ENCODE results near the gene PARL. TPM values are rescaled to one million over a fixed set of nuclear protein-coding genes. Genes with fewer than 3 reads are reported as not detected.

Gene PARL
- total and polyA plus RNA-seq, 2 of the 13 experiments (the other 11 are each of a cell fraction or from before 2014, with no cell fraction given) = 46.3 to 58.6 TPM

DNA sequence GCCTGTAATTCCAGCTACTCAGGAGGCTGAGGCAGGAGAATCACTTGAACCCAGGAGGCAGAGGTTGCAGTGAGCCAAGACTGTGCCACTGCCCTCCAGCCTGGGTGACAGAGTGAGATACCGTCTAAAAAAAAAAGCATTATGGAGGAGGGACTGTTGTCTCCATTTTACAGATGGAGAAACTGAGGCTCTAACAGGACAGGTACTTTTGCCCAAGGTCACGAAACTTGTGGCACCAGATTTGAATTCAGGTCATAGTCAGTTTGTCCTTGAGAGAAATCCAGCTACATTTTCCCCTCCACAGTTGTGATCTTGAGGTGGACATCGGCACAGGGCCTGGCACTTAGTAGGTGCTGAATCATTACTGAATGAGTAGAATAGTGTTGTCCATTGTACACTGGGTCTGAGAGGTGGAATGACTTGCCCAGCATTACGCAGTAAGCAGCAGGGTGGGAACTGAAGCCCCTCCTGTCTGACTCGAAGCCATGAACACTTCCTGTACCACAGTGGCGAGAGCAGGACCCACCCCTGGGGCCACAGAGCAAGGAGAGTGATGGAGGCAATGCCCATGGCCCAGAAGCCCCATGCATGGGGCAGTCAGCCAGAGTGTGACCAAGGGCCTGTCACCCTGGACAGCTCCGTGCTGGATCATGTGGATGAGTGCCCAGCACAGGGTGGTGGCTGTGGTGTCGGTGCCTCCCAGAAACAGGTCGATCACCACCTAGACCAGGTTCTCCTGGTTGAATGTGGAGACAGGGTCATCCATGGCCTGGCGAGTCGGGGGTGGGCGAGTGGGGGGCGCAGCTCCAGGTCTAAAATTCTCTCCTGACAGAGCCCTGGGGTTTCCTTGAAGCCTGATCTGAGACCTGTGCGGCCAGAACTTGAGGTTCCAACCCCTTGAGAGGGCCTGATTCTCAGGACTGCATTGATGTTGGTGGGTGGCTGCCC is 20.4 kb upstream of the PARL start (continued):
- TF ChIP-seq, protein P1, sequence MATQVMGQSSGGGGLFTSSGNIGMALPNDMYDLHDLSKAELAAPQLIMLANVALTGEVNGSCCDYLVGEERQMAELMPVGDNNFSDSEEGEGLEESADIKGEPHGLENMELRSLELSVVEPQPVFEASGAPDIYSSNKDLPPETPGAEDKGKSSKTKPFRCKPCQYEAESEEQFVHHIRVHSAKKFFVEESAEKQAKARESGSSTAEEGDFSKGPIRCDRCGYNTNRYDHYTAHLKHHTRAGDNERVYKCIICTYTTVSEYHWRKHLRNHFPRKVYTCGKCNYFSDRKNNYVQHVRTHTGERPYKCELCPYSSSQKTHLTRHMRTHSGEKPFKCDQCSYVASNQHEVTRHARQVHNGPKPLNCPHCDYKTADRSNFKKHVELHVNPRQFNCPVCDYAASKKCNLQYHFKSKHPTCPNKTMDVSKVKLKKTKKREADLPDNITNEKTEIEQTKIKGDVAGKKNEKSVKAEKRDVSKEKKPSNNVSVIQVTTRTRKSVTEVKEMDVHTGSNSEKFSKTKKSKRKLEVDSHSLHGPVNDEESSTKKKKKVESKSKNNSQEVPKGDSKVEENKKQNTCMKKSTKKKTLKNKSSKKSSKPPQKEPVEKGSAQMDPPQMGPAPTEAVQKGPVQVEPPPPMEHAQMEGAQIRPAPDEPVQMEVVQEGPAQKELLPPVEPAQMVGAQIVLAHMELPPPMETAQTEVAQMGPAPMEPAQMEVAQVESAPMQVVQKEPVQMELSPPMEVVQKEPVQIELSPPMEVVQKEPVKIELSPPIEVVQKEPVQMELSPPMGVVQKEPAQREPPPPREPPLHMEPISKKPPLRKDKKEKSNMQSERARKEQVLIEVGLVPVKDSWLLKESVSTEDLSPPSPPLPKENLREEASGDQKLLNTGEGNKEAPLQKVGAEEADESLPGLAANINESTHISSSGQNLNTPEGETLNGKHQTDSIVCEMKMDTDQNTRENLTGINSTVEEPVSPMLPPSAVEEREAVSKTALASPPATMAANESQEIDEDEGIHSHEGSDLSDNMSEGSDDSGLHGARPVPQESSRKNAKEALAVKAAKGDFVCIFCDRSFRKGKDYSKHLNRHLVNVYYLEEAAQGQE (IDR thresholded peaks at IDR 0.05; ENCODE audit: borderline replicate concordance in 1 of 2, low read depth in 1 of 2, low read length in 2 of 2) = peak; percentile 79 to 93
- TF ChIP-seq ZNF790 (CRISPR knock-in tag; IDR thresholded peaks at IDR 0.05; ENCODE audit: borderline replicate concordance) (no peak), SCMH1 (CRISPR knock-in tag; IDR thresholded peaks at IDR 0.05; ENCODE audit: borderline replicate concordance) (no peak), ZSCAN25 (CRISPR knock-in tag; IDR thresholded peaks at IDR 0.05) (no peak), ARID2 (CRISPR knock-in tag; IDR thresholded peaks at IDR 0.05; ENCODE audit: borderline replicate concordance) (0 out of 2 replicates have a peak, but pooled peaks have one; percentile 21), ZNF253 (CRISPR knock-in tag; IDR thresholded peaks at IDR 0.05; ENCODE audit: borderline replicate concordance) (0 out of 2 replicates have a peak, but pooled peaks have one; percentile 53), SATB2 (CRISPR knock-in tag; IDR thresholded peaks at IDR 0.05) (no peak)
- TF ChIP-seq, protein P2, sequence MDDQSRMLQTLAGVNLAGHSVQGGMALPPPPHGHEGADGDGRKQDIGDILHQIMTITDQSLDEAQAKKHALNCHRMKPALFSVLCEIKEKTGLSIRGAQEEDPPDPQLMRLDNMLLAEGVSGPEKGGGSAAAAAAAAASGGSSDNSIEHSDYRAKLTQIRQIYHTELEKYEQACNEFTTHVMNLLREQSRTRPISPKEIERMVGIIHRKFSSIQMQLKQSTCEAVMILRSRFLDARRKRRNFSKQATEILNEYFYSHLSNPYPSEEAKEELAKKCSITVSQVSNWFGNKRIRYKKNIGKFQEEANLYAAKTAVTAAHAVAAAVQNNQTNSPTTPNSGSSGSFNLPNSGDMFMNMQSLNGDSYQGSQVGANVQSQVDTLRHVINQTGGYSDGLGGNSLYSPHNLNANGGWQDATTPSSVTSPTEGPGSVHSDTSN (CRISPR knock-in tag; IDR thresholded peaks at IDR 0.05; ENCODE audit: borderline replicate concordance) = no peak
- TF ChIP-seq, protein P3, sequence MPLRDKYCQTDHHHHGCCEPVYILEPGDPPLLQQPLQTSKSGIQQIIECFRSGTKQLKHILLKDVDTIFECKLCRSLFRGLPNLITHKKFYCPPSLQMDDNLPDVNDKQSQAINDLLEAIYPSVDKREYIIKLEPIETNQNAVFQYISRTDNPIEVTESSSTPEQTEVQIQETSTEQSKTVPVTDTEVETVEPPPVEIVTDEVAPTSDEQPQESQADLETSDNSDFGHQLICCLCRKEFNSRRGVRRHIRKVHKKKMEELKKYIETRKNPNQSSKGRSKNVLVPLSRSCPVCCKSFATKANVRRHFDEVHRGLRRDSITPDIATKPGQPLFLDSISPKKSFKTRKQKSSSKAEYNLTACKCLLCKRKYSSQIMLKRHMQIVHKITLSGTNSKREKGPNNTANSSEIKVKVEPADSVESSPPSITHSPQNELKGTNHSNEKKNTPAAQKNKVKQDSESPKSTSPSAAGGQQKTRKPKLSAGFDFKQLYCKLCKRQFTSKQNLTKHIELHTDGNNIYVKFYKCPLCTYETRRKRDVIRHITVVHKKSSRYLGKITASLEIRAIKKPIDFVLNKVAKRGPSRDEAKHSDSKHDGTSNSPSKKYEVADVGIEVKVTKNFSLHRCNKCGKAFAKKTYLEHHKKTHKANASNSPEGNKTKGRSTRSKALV (CRISPR knock-in tag; IDR thresholded peaks at IDR 0.05) = no peak
- TF ChIP-seq, protein P4, sequence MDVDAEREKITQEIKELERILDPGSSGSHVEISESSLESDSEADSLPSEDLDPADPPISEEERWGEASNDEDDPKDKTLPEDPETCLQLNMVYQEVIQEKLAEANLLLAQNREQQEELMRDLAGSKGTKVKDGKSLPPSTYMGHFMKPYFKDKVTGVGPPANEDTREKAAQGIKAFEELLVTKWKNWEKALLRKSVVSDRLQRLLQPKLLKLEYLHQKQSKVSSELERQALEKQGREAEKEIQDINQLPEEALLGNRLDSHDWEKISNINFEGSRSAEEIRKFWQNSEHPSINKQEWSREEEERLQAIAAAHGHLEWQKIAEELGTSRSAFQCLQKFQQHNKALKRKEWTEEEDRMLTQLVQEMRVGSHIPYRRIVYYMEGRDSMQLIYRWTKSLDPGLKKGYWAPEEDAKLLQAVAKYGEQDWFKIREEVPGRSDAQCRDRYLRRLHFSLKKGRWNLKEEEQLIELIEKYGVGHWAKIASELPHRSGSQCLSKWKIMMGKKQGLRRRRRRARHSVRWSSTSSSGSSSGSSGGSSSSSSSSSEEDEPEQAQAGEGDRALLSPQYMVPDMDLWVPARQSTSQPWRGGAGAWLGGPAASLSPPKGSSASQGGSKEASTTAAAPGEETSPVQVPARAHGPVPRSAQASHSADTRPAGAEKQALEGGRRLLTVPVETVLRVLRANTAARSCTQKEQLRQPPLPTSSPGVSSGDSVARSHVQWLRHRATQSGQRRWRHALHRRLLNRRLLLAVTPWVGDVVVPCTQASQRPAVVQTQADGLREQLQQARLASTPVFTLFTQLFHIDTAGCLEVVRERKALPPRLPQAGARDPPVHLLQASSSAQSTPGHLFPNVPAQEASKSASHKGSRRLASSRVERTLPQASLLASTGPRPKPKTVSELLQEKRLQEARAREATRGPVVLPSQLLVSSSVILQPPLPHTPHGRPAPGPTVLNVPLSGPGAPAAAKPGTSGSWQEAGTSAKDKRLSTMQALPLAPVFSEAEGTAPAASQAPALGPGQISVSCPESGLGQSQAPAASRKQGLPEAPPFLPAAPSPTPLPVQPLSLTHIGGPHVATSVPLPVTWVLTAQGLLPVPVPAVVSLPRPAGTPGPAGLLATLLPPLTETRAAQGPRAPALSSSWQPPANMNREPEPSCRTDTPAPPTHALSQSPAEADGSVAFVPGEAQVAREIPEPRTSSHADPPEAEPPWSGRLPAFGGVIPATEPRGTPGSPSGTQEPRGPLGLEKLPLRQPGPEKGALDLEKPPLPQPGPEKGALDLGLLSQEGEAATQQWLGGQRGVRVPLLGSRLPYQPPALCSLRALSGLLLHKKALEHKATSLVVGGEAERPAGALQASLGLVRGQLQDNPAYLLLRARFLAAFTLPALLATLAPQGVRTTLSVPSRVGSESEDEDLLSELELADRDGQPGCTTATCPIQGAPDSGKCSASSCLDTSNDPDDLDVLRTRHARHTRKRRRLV (CRISPR knock-in tag; IDR thresholded peaks at IDR 0.05) = no peak

Measured in HepG2 (cell line).